Activated naive CD4-positive, alpha-beta T cell treated with anti-CD3 and anti-CD28 coated beads, Interleukin-2, amount 10 ng/mL, durations not matched to agents 7 days and 5 days (primary cell): ENCODE results near the gene DRAM1.

ENCODE experiments used
- CTCF ChIA-PET: fragments of 350-600 bp; sonication (Branson Sonifier 250); formaldehyde crosslinking; loops from one replicate; lab custom pipeline; 2021; ENCODE audit warnings: antibody characterized with exemption; lab: Charles Lee
- DNase-seq: peaks from one replicate; pipeline ENCODE4 v3.0.0-alpha.2; 2020
- H3K27ac Mint-ChIP-seq: one replicate; pipeline ENCODE4 v1.8.0; 2021; ENCODE audit warnings: mild to moderate bottlenecking, moderate library complexity, mixed read lengths
- H3K27me3 Mint-ChIP-seq: one replicate; pipeline ENCODE4 v1.8.0; 2021; ENCODE audit warnings: mild to moderate bottlenecking, mixed read lengths
- H3K36me3 Mint-ChIP-seq: one replicate; pipeline ENCODE4 v1.8.0; 2021; ENCODE audit warnings: mixed read lengths
- H3K4me1 Mint-ChIP-seq: one replicate; pipeline ENCODE4 v1.8.0; 2021; ENCODE audit warnings: mixed read lengths
- H3K4me3 Mint-ChIP-seq: one replicate; pipeline ENCODE4 v1.8.0; 2021; ENCODE audit warnings: mild to moderate bottlenecking, moderate library complexity, mixed read lengths
- H3K9me3 Mint-ChIP-seq: one replicate; pipeline ENCODE4 v1.8.0; 2021; ENCODE audit warnings: mixed read lengths

DRAM1 gene

GRCh38 chr12:101876861-101877805, at the start of gene DRAM1:
Gene DRAM1 (plus strand): TSS chr12:101877580. CDS start chr12:101877790, 210 bp downstream.
- Mint-ChIP-seq H3K27me3 (peaks cover 4% of the 10 kb centered on the region), H3K36me3 (no peaks in the 10 kb centered on the region), H3K4me1 (peaks cover 20% of the 10 kb centered on the region), H3K4me3 (peak within 1 kb of the TSS; percentile 87), H3K27ac (peak within 1 kb of the TSS; percentile 89), H3K9me3 (no peaks in the 10 kb centered on the region)
- CTCF ChIA-PET: no interaction called here
- peak; percentile 86 for DNase-seq

- Mint-ChIP-seq H3K4me3 (peak overlapping the region; percentile 100), H3K36me3 (peaks cover 17% of the 10 kb centered on the region), H3K4me1 (peaks cover 68% of the 10 kb centered on the region), H3K27me3 (no peaks in the 10 kb centered on the region), H3K27ac (peak overlapping the region; percentile 58), H3K9me3 (no peaks in the 10 kb centered on the region)
- DNase-seq: no peak
- CTCF ChIA-PET: interaction anchor here (0.9 to 13.6 kb wide), 8 partner anchors 13 to 131 kb away, joined by 3 to 151 read pairs (median 6); partner anchors contain the start of gene CHPT1
Observed at GRCh38 chr12:101828463-101829196, 48.8 kb upstream of the DRAM1 start.

- Mint-ChIP-seq H3K27me3 (no peaks in the 10 kb centered on the region), H3K9me3 (no peaks in the 10 kb centered on the region), H3K4me1 (peaks cover 57% of the 10 kb centered on the region), H3K27ac (peak overlapping the region; percentile 93), H3K4me3 (peak overlapping the region; percentile 100), H3K36me3 (peaks cover 17% of the 10 kb centered on the region)
- no peak for DNase-seq
- CTCF ChIA-PET: interaction anchor here (1.0 to 13.6 kb wide), 14 partner anchors 7 to 415 kb away, joined by 3 to 151 read pairs (median 9); no protein-coding TSS in a partner anchor
Observed at GRCh38 chr12:101829639-101830366, 47.6 kb upstream of the DRAM1 start.

GRCh38 chr12:101830367-101831325, 46.7 kb upstream of the DRAM1 start, which contains the start of gene GNPTAB:
Gene GNPTAB (minus strand): TSS chr12:101830959. CDS start chr12:101830675, 284 bp downstream.
- H3K9me3 Mint-ChIP-seq: no peaks in the 10 kb centered on the region
- CTCF ChIA-PET: interaction anchor here (1.0 to 13.6 kb wide), 14 partner anchors 8 to 416 kb away, joined by 3 to 151 read pairs (median 9); no protein-coding TSS in a partner anchor
- peaks cover 17% of the 10 kb centered on the region for H3K36me3 Mint-ChIP-seq
- no peaks in the 10 kb centered on the region for H3K27me3 Mint-ChIP-seq
- DNase-seq: peak; percentile 96
- H3K4me1 Mint-ChIP-seq: peaks cover 48% of the 10 kb centered on the region
- H3K27ac Mint-ChIP-seq: peak within 1 kb of the TSS; percentile 93
- H3K4me3 Mint-ChIP-seq: peak within 1 kb of the TSS; percentile 100

- no peak for DNase-seq
- no peaks in the 10 kb centered on the region for H3K9me3 Mint-ChIP-seq
- H3K27me3 Mint-ChIP-seq: no peaks in the 10 kb centered on the region
- peaks cover 14% of the 10 kb centered on the region for H3K36me3 Mint-ChIP-seq
- H3K27ac Mint-ChIP-seq: no peak overlapping the region
- peaks cover 38% of the 10 kb centered on the region for H3K4me1 Mint-ChIP-seq
- CTCF ChIA-PET: interaction anchor here (1.2 to 13.6 kb wide), 6 partner anchors 8 to 417 kb away, joined by 3 to 151 read pairs (median 18); no protein-coding TSS in a partner anchor
- no peak overlapping the region for H3K4me3 Mint-ChIP-seq
Observed at GRCh38 chr12:101832030-101832429, 45.4 kb upstream of the DRAM1 start.

GRCh38 chr12:101838628-101839323, 38.6 kb upstream of the DRAM1 start:
- peaks cover 19% of the 10 kb centered on the region for H3K4me1 Mint-ChIP-seq
- no peaks in the 10 kb centered on the region for H3K9me3 Mint-ChIP-seq
- peak overlapping the region; percentile 45 for H3K27ac Mint-ChIP-seq
- peak; percentile 28 for DNase-seq
- CTCF ChIA-PET: interaction anchor here (0.6 to 5.2 kb wide), 15 partner anchors 8 to 978 kb away, joined by 3 to 75 read pairs (median 5); partner anchors contain the start of gene GNPTAB
- no peak overlapping the region for H3K4me3 Mint-ChIP-seq
- peaks cover 11% of the 10 kb centered on the region for H3K27me3 Mint-ChIP-seq
- no peaks in the 10 kb centered on the region for H3K36me3 Mint-ChIP-seq

GRCh38 chr12:101839324-101840283, 37.8 kb upstream of the DRAM1 start:
- CTCF ChIA-PET: interaction anchor here (0.6 to 5.2 kb wide), 24 partner anchors 9 to 695 kb away, joined by 3 to 75 read pairs (median 4); partner anchors contain the start of gene GNPTAB
- H3K36me3 Mint-ChIP-seq: no peaks in the 10 kb centered on the region
- no peaks in the 10 kb centered on the region for H3K9me3 Mint-ChIP-seq
- peaks cover 16% of the 10 kb centered on the region for H3K27me3 Mint-ChIP-seq
- H3K4me1 Mint-ChIP-seq: peaks cover 19% of the 10 kb centered on the region
- H3K27ac Mint-ChIP-seq: no peak overlapping the region
- peak; percentile 83 for DNase-seq
- no peak overlapping the region for H3K4me3 Mint-ChIP-seq

GRCh38 chr12:101841069-101841468, 36.3 kb upstream of the DRAM1 start:
- Mint-ChIP-seq H3K36me3 (no peaks in the 10 kb centered on the region), H3K4me1 (peaks cover 19% of the 10 kb centered on the region), H3K27me3 (peaks cover 16% of the 10 kb centered on the region), H3K9me3 (no peaks in the 10 kb centered on the region), H3K27ac (no peak overlapping the region), H3K4me3 (no peak overlapping the region)
- no peak for DNase-seq
- CTCF ChIA-PET: interaction anchor here (0.7 to 5.2 kb wide), 8 partner anchors 10 to 426 kb away, joined by 3 to 75 read pairs (median 7); partner anchors contain the start of gene GNPTAB

- Mint-ChIP-seq H3K4me1 (peaks cover under 1% of the 10 kb centered on the region), H3K4me3 (no peak overlapping the region), H3K27me3 (peaks cover 16% of the 10 kb centered on the region), H3K36me3 (no peaks in the 10 kb centered on the region), H3K27ac (no peak overlapping the region), H3K9me3 (no peaks in the 10 kb centered on the region)
- CTCF ChIA-PET: interaction anchor here (0.7 to 1.1 kb wide), 2 partner anchors 9 to 209 kb away, joined by 3 read pairs; no protein-coding TSS in a partner anchor
- DNase-seq: no peak
Observed at GRCh38 chr12:101845137-101845711, 32.2 kb upstream of the DRAM1 start.

GRCh38 chr12:101847325-101847724, 30.1 kb upstream of the DRAM1 start:
- Mint-ChIP-seq H3K27me3 (peaks cover 9% of the 10 kb centered on the region), H3K4me3 (no peak overlapping the region), H3K36me3 (no peaks in the 10 kb centered on the region), H3K9me3 (no peaks in the 10 kb centered on the region), H3K4me1 (no peaks in the 10 kb centered on the region), H3K27ac (no peak overlapping the region)
- CTCF ChIA-PET: no interaction called here
- no peak for DNase-seq

- peaks cover 5% of the 10 kb centered on the region for H3K4me1 Mint-ChIP-seq
- no peaks in the 10 kb centered on the region for H3K9me3 Mint-ChIP-seq
- H3K27ac Mint-ChIP-seq: no peak overlapping the region
- DNase-seq: no peak
- H3K4me3 Mint-ChIP-seq: no peak overlapping the region
- peaks cover 4% of the 10 kb centered on the region for H3K27me3 Mint-ChIP-seq
- H3K36me3 Mint-ChIP-seq: no peaks in the 10 kb centered on the region
- CTCF ChIA-PET: no interaction called here
Observed at GRCh38 chr12:101850199-101850598, 27.2 kb upstream of the DRAM1 start.
